ENCODE results near the gene G2E3. TPM values are rescaled to one million over a fixed set of nuclear protein-coding genes. Genes with fewer than 3 reads are reported as not detected.

Gene G2E3
- total RNA-seq, 1 experiment from 2014 or later, result 0.02 TPM

- Histone ChIP-seq H3K27ac (no peak overlapping the region), H3K4me3 (no peak overlapping the region), H3K36me3 (no peaks in the 10 kb centered on the region), H3K4me1 (0 out of 2 replicates have a peak, but pooled peaks cover 4% of the 10 kb centered on the region), H3K9me3 (replicated peaks) (no peaks in the 10 kb centered on the region), H3K27me3 (0 out of 2 replicates have a peak, but pooled peaks cover 2% of the 10 kb centered on the region)
- DNase-seq, result no peak
Observed at GRCh38 chr14:30547388-30548048, 11.4 kb upstream of the G2E3 start.

- Histone ChIP-seq H3K36me3 (no peaks in the 10 kb centered on the region), H3K9me3 (replicated peaks) (no peaks in the 10 kb centered on the region), H3K27me3 (no peaks in the 10 kb centered on the region), H3K4me1 (peaks cover 4% of the 10 kb centered on the region; the same call in 1 of the 2 replicates), H3K4me3 (no peak overlapping the region), H3K27ac (no peak overlapping the region)
- DNase-seq, result no peak
Observed at GRCh38 chr14:30550335-30550734, 8.6 kb upstream of the G2E3 start.

DNA sequence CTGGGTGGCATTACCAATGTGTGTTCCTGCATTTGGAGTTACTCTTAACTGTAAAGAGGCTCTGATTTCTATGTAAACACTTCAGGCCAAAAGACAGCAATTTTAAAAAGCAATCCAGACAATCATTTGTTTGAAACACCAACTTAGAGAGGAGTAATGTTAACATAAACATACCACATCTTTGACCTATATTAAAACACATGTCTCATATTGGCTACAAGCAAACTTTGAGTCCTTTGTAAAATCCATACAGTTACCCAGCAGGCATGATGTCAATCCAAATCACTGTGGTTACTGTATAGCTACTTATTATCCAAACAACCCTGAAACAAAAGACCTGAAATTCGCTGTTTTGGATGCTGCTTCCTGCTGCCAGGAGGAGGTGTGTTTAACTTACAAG is 7.5 kb upstream of the G2E3 start:
- no peak overlapping the region for H3K27ac ChIP-seq
- no peaks in the 10 kb centered on the region for H3K27me3 ChIP-seq
- no peaks in the 10 kb centered on the region for H3K9me3 ChIP-seq (replicated peaks)
- H3K4me1 ChIP-seq, result peaks cover 4% of the 10 kb centered on the region; the same call in 1 of the 2 replicates
- H3K36me3 ChIP-seq, result no peaks in the 10 kb centered on the region
- DNase-seq, result peak; percentile 4 to 57
- no peak overlapping the region for H3K4me3 ChIP-seq

GRCh38 chr14:30553311-30553989 is 5.5 kb upstream of the G2E3 start:
- Histone ChIP-seq H3K4me3 (no peak overlapping the region), H3K4me1 (peaks cover 4% of the 10 kb centered on the region; the same call in 1 of the 2 replicates), H3K36me3 (no peaks in the 10 kb centered on the region), H3K9me3 (replicated peaks) (no peaks in the 10 kb centered on the region; the same call in 1 of the 2 replicates), H3K27me3 (no peaks in the 10 kb centered on the region), H3K27ac (no peak overlapping the region)
- no peak for DNase-seq

GRCh38 chr14:30558362-30558674 is 640 bp upstream of the G2E3 start:
- H3K27me3 ChIP-seq, result no peaks in the 10 kb centered on the region
- no peak overlapping the region for H3K4me3 ChIP-seq
- DNase-seq, result no peak
- H3K9me3 ChIP-seq (replicated peaks), result no peaks in the 10 kb centered on the region; the same call in 1 of the 2 replicates
- H3K4me1 ChIP-seq, result peaks cover 13% of the 10 kb centered on the region
- no peak overlapping the region for H3K27ac ChIP-seq
- H3K36me3 ChIP-seq, result no peaks in the 10 kb centered on the region

DNA sequence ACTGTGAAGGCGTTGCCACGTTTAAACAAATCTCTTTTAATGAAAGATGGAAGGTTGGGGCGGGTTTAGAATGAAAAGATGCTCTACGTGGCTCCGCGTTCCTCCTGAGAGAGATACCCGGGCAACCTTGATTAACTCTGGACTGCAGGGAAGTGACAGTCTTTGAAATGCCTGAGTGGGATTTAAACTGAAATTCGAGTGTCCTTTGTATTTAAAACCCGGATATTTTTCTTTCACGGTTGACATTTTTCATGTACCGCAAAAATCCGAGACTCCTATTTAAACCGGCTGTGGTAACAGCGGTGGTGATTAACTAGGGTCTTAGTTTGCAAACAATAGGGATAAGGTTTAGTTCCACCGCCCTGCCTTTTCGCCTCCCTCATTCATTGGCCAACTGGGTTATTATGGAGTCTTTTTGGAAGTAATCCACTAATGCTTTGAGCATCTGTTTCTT is 707 bp downstream of the G2E3 start:
- no peaks in the 10 kb centered on the region for H3K27me3 ChIP-seq
- no peaks in the 10 kb centered on the region; the same call in 1 of the 2 replicates for H3K9me3 ChIP-seq (replicated peaks)
- H3K4me1 ChIP-seq, result peaks cover 13% of the 10 kb centered on the region
- no peaks in the 10 kb centered on the region for H3K36me3 ChIP-seq
- H3K4me3 ChIP-seq, result no peak overlapping the region
- peak; percentile 77 to 90 for DNase-seq
- H3K27ac ChIP-seq, result no peak overlapping the region

- Histone ChIP-seq H3K4me1 (peaks cover 13% of the 10 kb centered on the region), H3K4me3 (no peak overlapping the region), H3K36me3 (no peaks in the 10 kb centered on the region), H3K9me3 (replicated peaks) (no peaks in the 10 kb centered on the region; the same call in 1 of the 2 replicates), H3K27me3 (no peaks in the 10 kb centered on the region), H3K27ac (no peak overlapping the region)
- DNase-seq, result no peak
Observed at GRCh38 chr14:30560581-30560980, 1.6 kb downstream of the G2E3 start.

GRCh38 chr14:30564235-30564867 is 5.4 kb downstream of the G2E3 start:
- Histone ChIP-seq H3K4me1 (peaks cover 12% of the 10 kb centered on the region), H3K27ac (no peak overlapping the region), H3K9me3 (replicated peaks) (no peaks in the 10 kb centered on the region), H3K27me3 (no peaks in the 10 kb centered on the region), H3K4me3 (no peak overlapping the region), H3K36me3 (no peaks in the 10 kb centered on the region)
- no peak for DNase-seq

DNA sequence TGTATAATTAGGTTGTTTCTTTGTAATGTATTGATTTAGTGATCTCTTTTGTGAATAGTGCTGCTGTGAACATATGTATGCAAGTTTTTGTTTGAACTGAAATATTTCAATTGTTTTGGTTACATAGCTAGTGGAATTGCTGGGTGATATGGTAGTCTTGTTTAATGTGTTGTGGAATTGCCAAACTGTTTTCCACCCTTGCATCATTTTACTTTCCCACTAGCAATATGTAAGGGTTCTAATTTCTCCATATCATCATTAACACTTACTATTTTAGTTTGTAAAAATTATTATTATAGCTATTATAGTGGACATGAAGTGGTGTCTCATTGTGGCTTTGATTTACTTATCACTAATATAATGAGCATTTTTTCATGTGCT is 5.9 kb downstream of the G2E3 start:
- H3K27me3 ChIP-seq, result no peaks in the 10 kb centered on the region
- no peak overlapping the region for H3K27ac ChIP-seq
- no peak for DNase-seq
- no peaks in the 10 kb centered on the region for H3K9me3 ChIP-seq (replicated peaks)
- H3K4me3 ChIP-seq, result no peak overlapping the region
- peaks cover 11% of the 10 kb centered on the region for H3K4me1 ChIP-seq
- H3K36me3 ChIP-seq, result no peaks in the 10 kb centered on the region

- H3K4me3 ChIP-seq, result no peak overlapping the region
- H3K27ac ChIP-seq, result no peak overlapping the region
- H3K4me1 ChIP-seq, result 0 out of 2 replicates have a peak, but pooled peaks cover 3% of the 10 kb centered on the region
- no peak for DNase-seq
- no peaks in the 10 kb centered on the region for H3K36me3 ChIP-seq
- no peaks in the 10 kb centered on the region for H3K27me3 ChIP-seq
- H3K9me3 ChIP-seq (replicated peaks), result no peaks in the 10 kb centered on the region
Observed at GRCh38 chr14:30569216-30569902, 10.4 kb downstream of the G2E3 start.

DNA sequence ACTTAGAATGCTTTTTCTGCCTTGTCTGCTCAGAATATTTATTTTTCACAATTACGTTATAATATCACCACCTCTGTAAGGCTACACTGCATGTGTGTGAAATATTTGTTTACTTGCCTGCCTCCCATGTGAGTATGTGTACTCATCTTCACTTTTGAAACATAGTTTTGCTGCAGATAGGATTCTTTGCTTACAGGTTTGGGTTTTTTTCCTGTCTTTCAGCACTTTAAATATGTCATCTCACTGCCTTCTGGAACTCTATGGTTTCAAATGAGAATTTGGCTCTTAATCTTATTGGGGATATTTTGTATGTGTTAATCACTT is 10.9 kb downstream of the G2E3 start:
- Histone ChIP-seq H3K9me3 (replicated peaks) (no peaks in the 10 kb centered on the region), H3K27ac (no peak overlapping the region), H3K4me1 (0 out of 2 replicates have a peak, but pooled peaks cover 3% of the 10 kb centered on the region), H3K4me3 (no peak overlapping the region), H3K27me3 (no peaks in the 10 kb centered on the region), H3K36me3 (no peaks in the 10 kb centered on the region)
- DNase-seq, result no peak

DNA sequence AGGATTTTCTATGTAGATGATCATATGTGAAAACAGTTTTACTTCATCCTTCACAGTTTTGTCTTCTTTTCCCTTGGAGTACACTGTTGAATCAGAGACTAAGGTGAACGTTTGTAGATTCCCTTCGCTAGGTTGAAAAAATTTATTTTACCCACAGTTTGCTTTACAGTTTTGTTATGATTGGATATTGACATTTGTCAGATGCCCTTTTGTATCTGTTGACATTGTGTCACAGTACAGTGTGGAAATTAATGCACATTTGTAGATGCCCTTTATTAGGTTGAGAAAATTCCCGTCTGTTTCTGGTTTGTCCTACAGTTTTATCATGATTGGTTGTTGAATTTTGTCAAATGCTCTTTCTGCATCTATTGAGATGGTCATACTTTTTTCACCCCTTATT is 13.3 kb downstream of the G2E3 start:
- no peak overlapping the region for H3K4me3 ChIP-seq
- H3K9me3 ChIP-seq (replicated peaks), result no peaks in the 10 kb centered on the region
- H3K27me3 ChIP-seq, result no peaks in the 10 kb centered on the region
- H3K36me3 ChIP-seq, result no peaks in the 10 kb centered on the region
- H3K27ac ChIP-seq, result no peak overlapping the region
- DNase-seq, result no peak
- 0 out of 2 replicates have a peak, but pooled peaks cover 3% of the 10 kb centered on the region for H3K4me1 ChIP-seq

DNA sequence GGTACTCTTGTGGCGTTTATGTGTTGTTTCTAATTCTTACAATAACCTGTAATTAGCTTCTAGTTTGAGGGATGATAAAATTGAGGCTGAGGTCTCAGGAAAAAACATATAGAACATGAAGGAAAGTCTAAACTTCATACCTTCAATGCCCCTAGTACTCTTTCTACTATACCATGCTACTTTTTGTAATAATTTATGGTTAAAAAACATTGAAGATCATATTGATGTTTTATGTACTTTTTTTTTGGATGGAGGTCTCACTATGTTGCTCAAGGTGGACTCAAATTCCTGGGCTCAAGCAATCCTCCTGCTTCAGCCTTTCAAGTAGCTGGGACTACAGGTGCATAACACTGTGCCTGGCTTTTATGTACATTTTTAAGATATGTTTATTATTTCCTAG is 13.8 kb downstream of the G2E3 start:
- H3K27ac ChIP-seq, result no peak overlapping the region
- H3K36me3 ChIP-seq, result no peaks in the 10 kb centered on the region
- H3K4me3 ChIP-seq, result no peak overlapping the region
- H3K27me3 ChIP-seq, result no peaks in the 10 kb centered on the region
- H3K9me3 ChIP-seq (replicated peaks), result no peaks in the 10 kb centered on the region
- 0 out of 2 replicates have a peak, but pooled peaks cover 3% of the 10 kb centered on the region for H3K4me1 ChIP-seq
- no peak for DNase-seq

DNA sequence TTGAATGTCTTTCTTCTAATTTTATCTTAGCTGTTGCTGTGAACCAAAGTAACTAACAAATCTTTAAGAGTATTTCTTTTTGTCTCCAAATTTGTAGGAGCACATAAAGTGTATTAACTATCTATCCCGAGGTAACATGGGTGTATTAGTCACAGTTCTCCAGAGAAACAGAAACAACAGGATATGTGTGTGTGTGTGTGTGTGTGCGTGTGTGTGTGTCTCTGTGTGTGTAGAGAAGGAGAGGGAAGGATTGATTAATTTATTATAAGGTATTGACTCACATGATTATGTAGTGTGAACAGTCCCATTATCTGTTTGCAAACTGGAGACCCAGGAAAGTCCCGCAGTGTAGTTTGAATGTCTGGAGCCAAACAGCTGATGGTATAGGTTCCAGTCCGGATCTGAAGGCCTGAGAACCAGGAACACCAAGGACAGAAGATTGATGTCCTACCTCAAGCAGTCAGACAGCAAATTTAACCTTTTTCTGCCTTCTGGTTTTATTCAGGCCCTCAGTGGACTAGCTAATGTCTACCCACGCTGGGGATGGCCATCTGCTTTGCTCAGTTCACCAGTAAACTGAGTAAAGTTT is 14.4 kb downstream of the G2E3 start:
- Histone ChIP-seq H3K27me3 (no peaks in the 10 kb centered on the region), H3K27ac (no peak overlapping the region), H3K4me1 (0 out of 2 replicates have a peak, but pooled peaks cover 3% of the 10 kb centered on the region), H3K4me3 (no peak overlapping the region), H3K36me3 (no peaks in the 10 kb centered on the region), H3K9me3 (replicated peaks) (no peaks in the 10 kb centered on the region)
- no peak for DNase-seq

Measured in SJCRH30 (cell line).